Nephron progenitor cell (in vitro differentiated cells): ENCODE data around the gene CALML5.
A peak's percentile ranks its signal among the peaks of the same experiment; 100 is the strongest.

Source experiments
- DNase-seq: peaks from one replicate; pipeline ENCODE4 v3.0.0; 2021
- H3K27ac Mint-ChIP-seq: 2 replicates; pipeline ENCODE4 v1.8.0; 2021; ENCODE audit warnings: mild to moderate bottlenecking, moderate library complexity, mixed read lengths
- H3K27me3 Mint-ChIP-seq: 2 replicates; pipeline ENCODE4 v1.8.0; 2021; ENCODE audit warnings: mild to moderate bottlenecking, low read depth, mixed read lengths; ENCODE audit not compliant: poor library complexity
- H3K36me3 Mint-ChIP-seq: 2 replicates; pipeline ENCODE4 v1.8.0; 2021; ENCODE audit warnings: low read depth, mixed read lengths
- H3K4me1 Mint-ChIP-seq: 2 replicates; pipeline ENCODE4 v1.8.0; 2021; ENCODE audit warnings: mixed read lengths
- H3K4me3 Mint-ChIP-seq: 2 replicates; pipeline ENCODE4 v1.8.0; 2021; ENCODE audit warnings: mild to moderate bottlenecking, moderate library complexity, mixed read lengths
- H3K9me3 Mint-ChIP-seq: 2 replicates; pipeline ENCODE4 v1.8.0; 2021; ENCODE audit warnings: mild to moderate bottlenecking, moderate library complexity, mixed read lengths
- CTCF ChIP-seq: fragments of 200-600 bp; sonication (generic); IDR thresholded peaks from 2 replicates; pipeline ENCODE4 v1.5.0; 2021; ENCODE audit warnings: antibody characterized with exemption

CALML5 gene

GRCh38 chr10:5466451-5467206 is 32.7 kb downstream of the CALML5 start:
- peaks cover 36% of the 10 kb centered on the region for H3K4me1 Mint-ChIP-seq
- H3K27ac Mint-ChIP-seq: peak overlapping the region; percentile 65
- peaks cover 39% of the 10 kb centered on the region for H3K9me3 Mint-ChIP-seq
- TF ChIP-seq CTCF: no peak
- peaks cover 18% of the 10 kb centered on the region for H3K36me3 Mint-ChIP-seq
- H3K27me3 Mint-ChIP-seq: peaks cover 8% of the 10 kb centered on the region
- no peak for DNase-seq
- no peak overlapping the region for H3K4me3 Mint-ChIP-seq

- Mint-ChIP-seq H3K4me1 (peaks cover 42% of the 10 kb centered on the region), H3K27ac (peak overlapping the region; percentile 65), H3K9me3 (peaks cover 39% of the 10 kb centered on the region), H3K4me3 (no peak overlapping the region), H3K36me3 (peaks cover 24% of the 10 kb centered on the region), H3K27me3 (peaks cover 8% of the 10 kb centered on the region)
- no peak for TF ChIP-seq CTCF
- DNase-seq: no peak
These were observed 33.4 kb downstream of the CALML5 start for GRCh38 chr10:5465976-5466450.

GRCh38 chr10:5464546-5464945 is 34.8 kb downstream of the CALML5 start:
- DNase-seq: no peak
- H3K4me3 Mint-ChIP-seq: no peak overlapping the region
- H3K36me3 Mint-ChIP-seq: peaks cover 35% of the 10 kb centered on the region
- peaks cover 47% of the 10 kb centered on the region for H3K4me1 Mint-ChIP-seq
- peaks cover 36% of the 10 kb centered on the region for H3K9me3 Mint-ChIP-seq
- H3K27ac Mint-ChIP-seq: no peak overlapping the region
- no peak for TF ChIP-seq CTCF
- H3K27me3 Mint-ChIP-seq: peaks cover 8% of the 10 kb centered on the region

GRCh38 chr10:5462841-5463293 is 36.5 kb downstream of the CALML5 start:
- TF ChIP-seq CTCF: no peak
- Mint-ChIP-seq H3K27ac (no peak overlapping the region), H3K36me3 (peaks cover 49% of the 10 kb centered on the region), H3K4me1 (peaks cover 44% of the 10 kb centered on the region), H3K9me3 (peaks cover 29% of the 10 kb centered on the region), H3K27me3 (peaks cover 8% of the 10 kb centered on the region), H3K4me3 (no peak overlapping the region)
- DNase-seq: no peak

DNA sequence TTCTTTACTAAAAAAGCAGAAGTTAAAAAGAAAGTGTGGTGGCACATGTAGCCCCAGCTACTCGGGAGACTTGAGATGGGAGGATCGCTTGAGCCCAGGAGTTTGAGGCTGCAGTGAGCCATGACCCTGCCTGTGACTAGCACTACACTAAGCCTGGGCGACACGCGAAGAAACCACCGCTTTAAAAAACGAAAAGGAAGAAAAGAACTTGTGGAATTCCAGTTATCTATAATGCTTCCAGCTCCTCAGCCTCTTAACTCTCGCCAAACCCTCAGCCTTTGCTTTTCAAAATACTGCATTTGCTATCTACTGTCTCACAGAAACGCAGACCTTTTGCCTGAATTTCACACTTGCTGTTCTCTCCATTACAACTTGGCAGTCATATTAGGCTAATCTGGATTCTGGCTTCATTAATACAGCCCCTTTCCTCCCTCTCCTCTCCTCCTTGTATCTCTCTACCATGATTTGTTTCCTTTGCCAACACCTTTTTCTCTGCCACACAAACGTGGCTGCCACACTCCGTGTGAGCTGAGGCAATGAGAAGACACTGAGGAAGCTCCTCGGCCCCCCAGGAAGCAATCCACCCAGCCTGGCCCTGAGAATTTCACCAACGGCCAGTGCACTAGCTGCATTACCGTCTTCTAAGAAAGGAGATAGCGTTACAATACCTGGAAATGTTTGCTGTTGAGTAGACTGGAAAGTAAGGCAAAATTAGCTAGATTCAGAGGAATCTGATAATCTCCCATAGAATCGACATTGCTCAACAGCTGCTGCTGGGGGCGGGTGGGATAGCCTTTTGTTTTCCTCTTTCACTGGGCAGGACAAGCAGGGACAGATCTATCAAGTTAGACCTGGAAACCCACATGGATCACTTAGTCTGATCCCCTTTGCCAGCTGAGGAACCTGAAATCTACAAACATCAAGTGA is 37.2 kb downstream of the CALML5 start:
- TF ChIP-seq CTCF: no peak
- H3K4me3 Mint-ChIP-seq: no peak overlapping the region
- no peak for DNase-seq
- peaks cover 26% of the 10 kb centered on the region for H3K9me3 Mint-ChIP-seq
- peaks cover 6% of the 10 kb centered on the region for H3K27me3 Mint-ChIP-seq
- peak overlapping the region; percentile 7 for H3K27ac Mint-ChIP-seq
- H3K36me3 Mint-ChIP-seq: peaks cover 52% of the 10 kb centered on the region
- peaks cover 38% of the 10 kb centered on the region for H3K4me1 Mint-ChIP-seq
